GM12878 (cell line): ENCODE measurements around the gene IGFLR1. TPM values are rescaled to one million over a fixed set of nuclear protein-coding genes. Genes with fewer than 3 reads are reported as not detected.

Experiments
- ATAC-seq: fragments of 200-7000 bp; cut with Tn5 transposase; 3 replicates; pipeline ENCODE4 v1.9.1; 2020; ENCODE audit warnings: mild to moderate bottlenecking, moderate library complexity
- BruUV-seq: library from RNA; stranded (reverse); fragments of 400-500 nt; replicated peaks from 2 replicates; lab custom pipeline; 2021; lab: Mats Ljungman, UMichigan
- CTCF ChIA-PET: fragments of 300-600 bp; sonication (Branson Sonifier 250); formaldehyde crosslinking; extraction: SDS; loops from one replicate; lab custom pipeline; 2021; ENCODE audit warnings: inconsistent platforms; lab: Yijun Ruan, JAX
- POLR2A ChIA-PET: fragments of 350-600 bp; formaldehyde crosslinking; extraction: SDS; loops from one replicate; lab custom pipeline; 2021; ENCODE audit warnings: inconsistent platforms; lab: Charles Lee
- RAD21 ChIA-PET: fragments of 300-600 bp; sonication (Branson Sonifier 250); formaldehyde crosslinking; loops from one replicate; lab custom pipeline; 2023; ENCODE audit warnings: antibody characterized with exemption; ENCODE audit not compliant: unreplicated experiment; lab: Charles Lee
- SMC1A ChIA-PET: fragments of 300-600 bp; sonication (Branson Sonifier 250); formaldehyde crosslinking; loops from one replicate; lab custom pipeline; 2023; ENCODE audit not compliant: unreplicated experiment, uncharacterized antibody; lab: Charles Lee
- DNase-seq: peaks from one replicate; pipeline ENCODE4 v3.0.0-alpha.2; 2011; ENCODE audit warnings: low read depth, low spot score
- FAIRE-seq: peaks from 3 replicates; lab custom pipeline; 2011; peaks lifted over from hg19 to GRCh38; lab: Jason Lieb, UNC
- H2AFZ ChIP-seq: 2 replicates; pipeline ENCODE4 v1.6.0; 2011; ENCODE audit warnings: low read depth, low read length, control low read depth; ENCODE audit not compliant: control insufficient read depth
- H3K27ac ChIP-seq: 2 replicates; pipeline ENCODE4 v1.5.1; 2011; ENCODE audit warnings: control low read depth; ENCODE audit not compliant: control insufficient read depth, insufficient read depth
- H3K27me3 ChIP-seq, 2 experiments: replicated peaks in 1 of 2; 2 replicates each; pipeline versions ENCODE4 v1.6.0 to v1.6.1; 2011; ENCODE audit warnings: low read length in 1 of 2; ENCODE audit not compliant: control insufficient read depth in 2 of 2, insufficient read depth in 2 of 2
- H3K36me3 ChIP-seq, 2 experiments: 2 replicates each; pipeline ENCODE4 v1.5.1; 2011; ENCODE audit warnings: low read length in 1 of 2; ENCODE audit not compliant: control insufficient read depth in 2 of 2, insufficient read depth in 2 of 2
- H3K4me1 ChIP-seq: 2 replicates; pipeline ENCODE4 v1.6.1; 2011; ENCODE audit warnings: mild to moderate bottlenecking, low read length, moderate library complexity, mixed read lengths; ENCODE audit not compliant: control insufficient read depth, insufficient read depth
- H3K4me2 ChIP-seq: 2 replicates; pipeline ENCODE4 v1.6.0; 2011; ENCODE audit warnings: control low read depth; ENCODE audit not compliant: control insufficient read depth, insufficient read depth
- H3K4me3 ChIP-seq: fragments of 200-600 bp; sonication (generic); 2 replicates; pipeline ENCODE4 v1.5.1; 2016
- H3K79me2 ChIP-seq: 2 replicates; pipeline ENCODE4 v1.6.0; 2011; ENCODE audit warnings: low read length; ENCODE audit not compliant: control insufficient read depth, insufficient read depth
- H3K9ac ChIP-seq: 2 replicates; pipeline ENCODE4 v1.8.0; 2011; ENCODE audit warnings: low read length, control low read depth, mixed read lengths; ENCODE audit not compliant: control insufficient read depth, insufficient read depth
- H3K9me3 ChIP-seq: replicated peaks from 3 replicates; pipeline ENCODE4 v1.5.1; 2011; ENCODE audit warnings: mild to moderate bottlenecking, low read length; ENCODE audit not compliant: control insufficient read depth, insufficient read depth
- H4K20me1 ChIP-seq: 2 replicates; pipeline ENCODE4 v1.6.0; 2011; ENCODE audit not compliant: control insufficient read depth, insufficient read depth
- EGR1 ChIP-seq, 2 experiments: IDR thresholded peaks; 1 replicate in 1 of 2; 2 replicates in 1 of 2; pipeline ENCODE4 v1.6.1; 2011 to 2012; ENCODE audit warnings: low read depth in 2 of 2, low read length in 2 of 2, borderline replicate concordance in 1 of 2, mild to moderate bottlenecking in 1 of 2, moderate library complexity in 1 of 2
- FOXM1 ChIP-seq: IDR thresholded peaks from 2 replicates; pipeline ENCODE4 v1.6.1; 2012; ENCODE audit warnings: low read depth, mild to moderate bottlenecking, inconsistent platforms, low read length, moderate library complexity
- NR2C2 ChIP-seq: IDR thresholded peaks from 2 replicates; pipeline ENCODE4 v1.6.1; 2011; ENCODE audit warnings: borderline replicate concordance, low read depth; ENCODE audit not compliant: control insufficient read depth, insufficient read length
- NRF1 ChIP-seq: conservative IDR thresholded peaks from 2 replicates; pipeline ENCODE4 v1.6.1; 2011; ENCODE audit warnings: mild to moderate bottlenecking, low read depth, low read length, improper control_type of control experiment
- SIX5 ChIP-seq: IDR thresholded peaks from 2 replicates; pipeline ENCODE4 v1.6.1; 2011; ENCODE audit warnings: mild to moderate bottlenecking, low read depth, low read length, moderate library complexity; ENCODE audit not compliant: severe bottlenecking
- ZBED1 ChIP-seq: IDR thresholded peaks from 2 replicates; pipeline ENCODE4 v1.6.1; 2016; ENCODE audit warnings: borderline replicate concordance
- WGBS: methylation state at CpG from one replicate; pipeline ENCODE4 v1.1.6; 2016; ENCODE audit warnings: low lambda C conversion rate; ENCODE audit not compliant: insufficient replicate concordance, insufficient coverage; ENCODE audit errors: missing lambda C conversion rate; 5-methylcytosine and 5-hydroxymethylcytosine counted together
- in situ Hi-C: fragments of 300-500 bp; cut with MboI; formaldehyde crosslinking; loops from 9 replicates; pipeline ENCODE4 v1.14.3; 2018; ENCODE audit warnings: mixed read lengths
- intact Hi-C: fragments of 100-400 bp; cut with micrococcal nuclease; formaldehyde crosslinking; loops from one replicate; pipeline ENCODE4 v1.14.2; 2022; ENCODE audit not compliant: unreplicated experiment
- polyA plus RNA-seq, 11 experiments: library from polyadenylated mRNA; depleted of rRNA in 4 of 11; unstranded in 6 of 11; stranded (reverse) in 5 of 11; fragments of >200 nt; fragmentation: Nextera tagmentation in 4 of 11; fragmentation: Illumina TruSeq in 1 of 11; extraction: Ambion mirVana in 4 of 11; extraction: Trizol in 1 of 11; gene quantifications; 1 replicate in 1 of 11; 2 replicates in 10 of 11; pipeline versions ENCODE4 v1.2.1 to v1.2.3, GENCODE V29; 2011 to 2016; ENCODE audit warnings: inconsistent platforms in 2 of 11, missing spikeins in 2 of 11, low read depth in 1 of 11
- total RNA-seq, 4 experiments: library from RNA; depleted of rRNA in 3 of 4; stranded (reverse); fragments of >200 nt in 3 of 4; fragmentation: Illumina TruSeq in 1 of 4; extraction: Trizol in 1 of 4; gene quantifications; 2 replicates each; pipeline versions ENCODE4 v1.2.1 to v1.2.3, GENCODE V29; 2013 to 2021
- TF ChIP-seq, protein P1 (sequence below): fragments of 150-350 bp; IDR thresholded peaks from 2 replicates; pipeline ENCODE4 v1.6.1; 2016; ENCODE audit warnings: low read depth, low read length
- TF ChIP-seq, protein P2 (sequence below), 3 experiments: IDR thresholded peaks in 2 of 3; conservative IDR thresholded peaks in 1 of 3; 2 replicates each; pipeline ENCODE4 v1.5.1; 2011; ENCODE audit warnings: low read depth in 3 of 3, low read length in 3 of 3, mild to moderate bottlenecking in 3 of 3, control low read depth in 2 of 3, moderate library complexity in 2 of 3, inconsistent platforms in 1 of 3, mixed read lengths in 1 of 3; ENCODE audit not compliant: control insufficient read depth in 2 of 3, insufficient read depth in 1 of 3; ENCODE audit errors: extremely low read depth in 1 of 3
- TF ChIP-seq, protein P3 (sequence below): fragments of 450-650 bp; IDR thresholded peaks from 2 replicates; pipeline ENCODE4 v1.6.1; 2017; ENCODE audit warnings: low read depth, mild to moderate bottlenecking, moderate library complexity

Gene IGFLR1
- total and polyA plus RNA-seq, 10 of the 15 experiments (the other 5 are each of a cell fraction or from before 2014, with no cell fraction given) = 2.5 to 39.9 (median 24.8) TPM

DNA sequence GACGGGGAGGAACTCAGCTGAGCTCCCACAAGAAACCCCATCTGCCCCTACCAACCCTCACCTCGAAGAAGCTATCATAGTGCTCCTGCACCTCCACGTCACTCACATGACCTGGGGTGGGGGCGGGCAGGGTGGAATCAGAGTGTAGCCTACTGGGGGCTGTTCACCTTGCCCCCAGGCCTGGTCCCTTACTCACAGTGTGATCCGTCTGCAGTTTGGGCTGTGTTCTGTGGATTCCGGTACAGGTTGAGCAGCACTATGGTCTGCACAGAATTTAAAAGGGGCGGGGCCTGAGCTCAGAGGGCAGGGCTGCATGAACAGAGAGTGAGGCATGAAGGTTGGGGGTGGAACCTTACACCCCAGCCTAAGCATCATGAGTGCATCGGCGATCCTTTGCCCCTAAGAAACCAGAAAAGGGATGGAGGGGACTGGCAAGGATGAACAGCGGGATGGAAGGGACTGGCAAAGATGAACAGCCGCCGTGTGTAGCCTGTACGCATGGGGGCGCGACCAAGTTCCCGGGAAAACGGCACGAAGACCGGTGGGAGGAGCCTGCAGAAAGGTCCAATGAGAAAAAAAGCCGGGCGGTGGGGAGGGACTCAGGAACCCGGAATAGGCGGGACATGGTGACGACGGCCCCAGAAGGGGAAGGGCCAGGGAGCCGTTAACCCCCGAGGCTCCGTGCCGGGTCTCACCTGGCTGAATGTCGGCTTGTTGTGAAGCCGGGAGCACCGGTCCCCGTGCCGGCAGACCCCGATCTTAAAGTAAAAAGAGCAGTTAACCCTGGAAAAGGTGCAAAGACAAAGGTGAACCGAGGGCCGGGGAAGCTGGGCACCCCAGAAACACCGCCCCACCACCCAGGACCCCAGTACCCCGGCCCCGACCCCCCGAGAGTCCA, 2.4 kb upstream of the IGFLR1 start (continued):
- TF ChIP-seq, protein P1, sequence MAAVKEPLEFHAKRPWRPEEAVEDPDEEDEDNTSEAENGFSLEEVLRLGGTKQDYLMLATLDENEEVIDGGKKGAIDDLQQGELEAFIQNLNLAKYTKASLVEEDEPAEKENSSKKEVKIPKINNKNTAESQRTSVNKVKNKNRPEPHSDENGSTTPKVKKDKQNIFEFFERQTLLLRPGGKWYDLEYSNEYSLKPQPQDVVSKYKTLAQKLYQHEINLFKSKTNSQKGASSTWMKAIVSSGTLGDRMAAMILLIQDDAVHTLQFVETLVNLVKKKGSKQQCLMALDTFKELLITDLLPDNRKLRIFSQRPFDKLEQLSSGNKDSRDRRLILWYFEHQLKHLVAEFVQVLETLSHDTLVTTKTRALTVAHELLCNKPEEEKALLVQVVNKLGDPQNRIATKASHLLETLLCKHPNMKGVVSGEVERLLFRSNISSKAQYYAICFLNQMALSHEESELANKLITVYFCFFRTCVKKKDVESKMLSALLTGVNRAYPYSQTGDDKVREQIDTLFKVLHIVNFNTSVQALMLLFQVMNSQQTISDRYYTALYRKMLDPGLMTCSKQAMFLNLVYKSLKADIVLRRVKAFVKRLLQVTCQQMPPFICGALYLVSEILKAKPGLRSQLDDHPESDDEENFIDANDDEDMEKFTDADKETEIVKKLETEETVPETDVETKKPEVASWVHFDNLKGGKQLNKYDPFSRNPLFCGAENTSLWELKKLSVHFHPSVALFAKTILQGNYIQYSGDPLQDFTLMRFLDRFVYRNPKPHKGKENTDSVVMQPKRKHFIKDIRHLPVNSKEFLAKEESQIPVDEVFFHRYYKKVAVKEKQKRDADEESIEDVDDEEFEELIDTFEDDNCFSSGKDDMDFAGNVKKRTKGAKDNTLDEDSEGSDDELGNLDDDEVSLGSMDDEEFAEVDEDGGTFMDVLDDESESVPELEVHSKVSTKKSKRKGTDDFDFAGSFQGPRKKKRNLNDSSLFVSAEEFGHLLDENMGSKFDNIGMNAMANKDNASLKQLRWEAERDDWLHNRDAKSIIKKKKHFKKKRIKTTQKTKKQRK = no peak
- TF ChIP-seq, all 136 proteins: peak for 23

DNA sequence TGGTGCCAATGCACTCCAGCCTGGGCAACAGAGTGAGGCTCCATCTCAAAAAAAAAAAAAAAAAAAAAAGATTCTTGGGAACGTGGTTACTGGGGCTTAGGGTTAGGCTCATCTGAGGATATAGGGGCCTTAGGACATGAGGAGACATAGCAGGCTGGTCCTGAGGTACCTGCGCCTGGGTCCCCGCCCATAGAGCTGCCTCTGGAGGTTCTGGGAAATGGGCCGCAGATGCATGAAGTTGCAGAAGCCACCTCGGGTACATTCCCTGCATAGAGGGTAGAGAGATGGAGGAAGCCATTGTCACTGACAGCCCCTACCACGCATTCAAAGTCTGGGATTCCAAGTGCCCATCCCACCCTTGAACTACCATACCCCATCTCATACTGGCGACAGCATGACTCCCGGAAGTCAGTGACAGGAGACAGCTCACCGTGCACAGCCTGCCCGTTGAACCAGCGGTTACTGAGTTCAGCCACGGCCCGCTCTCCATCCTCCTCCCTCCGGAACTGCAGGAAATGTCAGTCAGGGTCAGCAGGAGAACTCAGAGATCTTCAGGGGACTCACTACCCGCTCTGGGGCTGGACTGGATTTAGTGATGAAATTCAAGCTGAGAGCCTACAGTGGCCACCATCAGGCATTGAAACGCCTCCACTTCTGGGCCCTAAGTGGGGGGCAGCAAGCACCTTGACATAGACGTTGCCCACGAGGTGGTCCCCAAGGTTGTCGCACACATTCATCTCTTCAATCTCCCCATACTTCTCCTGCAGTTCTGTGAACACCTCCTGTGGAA, 1.6 kb upstream of the IGFLR1 start:
- ChIA-PET CTCF (interaction anchor here (0.7 to 4.3 kb wide), 4 partner anchors 30 to 179 kb away, joined by 3 to 18 read pairs (median 13); no protein-coding TSS in a partner anchor), RAD21 (interaction anchor here (0.7 to 2.3 kb wide), 7 partner anchors 21 to 320 kb away, joined by 3 to 10 read pairs (median 5); partner anchors contain the start of gene COX6B1), SMC1A (interaction anchor here (2.0 kb wide), 1 partner anchor 48 kb away, joined by 14 read pairs; no protein-coding TSS in a partner anchor), POLR2A (interaction anchor here (0.6 to 7.1 kb wide), 10 partner anchors 13 to 1474 kb away, joined by 3 to 91 read pairs (median 8); partner anchors contain the start of genes HSPB6, PROSER3 and ZNF383)
- no peaks in the 10 kb centered on the region for H4K20me1 ChIP-seq
- no peak for ATAC-seq
- no peak for FAIRE-seq
- 0 out of 2 replicates have a peak overlapping the region, but pooled peaks have one; percentile 36 for H3K9ac ChIP-seq
- peaks cover 32% of the 10 kb centered on the region for H3K4me1 ChIP-seq
- H3K27ac ChIP-seq = peak overlapping the region; percentile 80; the same call in 1 of the 2 replicates
- H3K27me3 ChIP-seq = no peaks in the 10 kb centered on the region
- peak overlapping the region; percentile 85 for H3K4me3 ChIP-seq
- 88% methylated on average over 17 of the region's 19 CpGs for WGBS
- intact Hi-C loops (loop anchor here (2.0 kb wide), 1 partner anchor 15 kb away; the partner anchor contains the start of gene PROSER3), in situ Hi-C loops (no loop called here)
- H2AFZ ChIP-seq = no peak overlapping the region
- no peaks in the 10 kb centered on the region for H3K9me3 ChIP-seq
- peaks cover 28% of the 10 kb centered on the region for H3K79me2 ChIP-seq
- BruUV-seq = TSS peak; percentile 20
- H3K36me3 ChIP-seq = peaks cover 4 to 7% of the 10 kb centered on the region in 2 experiments; a peak in 2 of 4 replicates
- peak overlapping the region; percentile 90 for H3K4me2 ChIP-seq
- no peak for DNase-seq
- TF ChIP-seq SIX5 = no peak
- TF ChIP-seq, protein P2, sequence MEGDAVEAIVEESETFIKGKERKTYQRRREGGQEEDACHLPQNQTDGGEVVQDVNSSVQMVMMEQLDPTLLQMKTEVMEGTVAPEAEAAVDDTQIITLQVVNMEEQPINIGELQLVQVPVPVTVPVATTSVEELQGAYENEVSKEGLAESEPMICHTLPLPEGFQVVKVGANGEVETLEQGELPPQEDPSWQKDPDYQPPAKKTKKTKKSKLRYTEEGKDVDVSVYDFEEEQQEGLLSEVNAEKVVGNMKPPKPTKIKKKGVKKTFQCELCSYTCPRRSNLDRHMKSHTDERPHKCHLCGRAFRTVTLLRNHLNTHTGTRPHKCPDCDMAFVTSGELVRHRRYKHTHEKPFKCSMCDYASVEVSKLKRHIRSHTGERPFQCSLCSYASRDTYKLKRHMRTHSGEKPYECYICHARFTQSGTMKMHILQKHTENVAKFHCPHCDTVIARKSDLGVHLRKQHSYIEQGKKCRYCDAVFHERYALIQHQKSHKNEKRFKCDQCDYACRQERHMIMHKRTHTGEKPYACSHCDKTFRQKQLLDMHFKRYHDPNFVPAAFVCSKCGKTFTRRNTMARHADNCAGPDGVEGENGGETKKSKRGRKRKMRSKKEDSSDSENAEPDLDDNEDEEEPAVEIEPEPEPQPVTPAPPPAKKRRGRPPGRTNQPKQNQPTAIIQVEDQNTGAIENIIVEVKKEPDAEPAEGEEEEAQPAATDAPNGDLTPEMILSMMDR (IDR thresholded peaks at IDR 0.05 in 2 of 3, conservative IDR thresholded peaks at IDR 0.05 in 1 of 3; ENCODE audit: control insufficient read depth in 2 of 3, extremely low read depth in 1 of 3, insufficient read depth in 1 of 3, low read depth in 3 of 3, low read length in 3 of 3) = no peak
- TF ChIP-seq ZBED1 = no peak
- TF ChIP-seq NR2C2 = no peak
- TF ChIP-seq NRF1 = no peak
- TF ChIP-seq, protein P3, sequence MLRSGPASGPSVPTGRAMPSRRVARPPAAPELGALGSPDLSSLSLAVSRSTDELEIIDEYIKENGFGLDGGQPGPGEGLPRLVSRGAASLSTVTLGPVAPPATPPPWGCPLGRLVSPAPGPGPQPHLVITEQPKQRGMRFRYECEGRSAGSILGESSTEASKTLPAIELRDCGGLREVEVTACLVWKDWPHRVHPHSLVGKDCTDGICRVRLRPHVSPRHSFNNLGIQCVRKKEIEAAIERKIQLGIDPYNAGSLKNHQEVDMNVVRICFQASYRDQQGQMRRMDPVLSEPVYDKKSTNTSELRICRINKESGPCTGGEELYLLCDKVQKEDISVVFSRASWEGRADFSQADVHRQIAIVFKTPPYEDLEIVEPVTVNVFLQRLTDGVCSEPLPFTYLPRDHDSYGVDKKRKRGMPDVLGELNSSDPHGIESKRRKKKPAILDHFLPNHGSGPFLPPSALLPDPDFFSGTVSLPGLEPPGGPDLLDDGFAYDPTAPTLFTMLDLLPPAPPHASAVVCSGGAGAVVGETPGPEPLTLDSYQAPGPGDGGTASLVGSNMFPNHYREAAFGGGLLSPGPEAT = no peak
- TF ChIP-seq FOXM1 = no peak
- no peak for TF ChIP-seq EGR1 (IDR thresholded peaks at IDR 0.05; ENCODE audit: borderline replicate concordance in 1 of 2, low read depth in 2 of 2, low read length in 2 of 2)
